HG02623 (cell line): ENCODE results near the gene C3orf62.
"Not testable (repeated sequence)": the region's sequence is repeated elsewhere in the genome, so short reads cannot be mapped to it uniquely, and the experiment has no call there.

Source experiments
- ATAC-seq: cut with Tn5 transposase; IDR thresholded peaks from one replicate; pipeline ENCODE4 v1.9.1; 2021; ENCODE audit warnings: moderate library complexity; ENCODE audit not compliant: unreplicated experiment

The C3orf62 gene

DNA sequence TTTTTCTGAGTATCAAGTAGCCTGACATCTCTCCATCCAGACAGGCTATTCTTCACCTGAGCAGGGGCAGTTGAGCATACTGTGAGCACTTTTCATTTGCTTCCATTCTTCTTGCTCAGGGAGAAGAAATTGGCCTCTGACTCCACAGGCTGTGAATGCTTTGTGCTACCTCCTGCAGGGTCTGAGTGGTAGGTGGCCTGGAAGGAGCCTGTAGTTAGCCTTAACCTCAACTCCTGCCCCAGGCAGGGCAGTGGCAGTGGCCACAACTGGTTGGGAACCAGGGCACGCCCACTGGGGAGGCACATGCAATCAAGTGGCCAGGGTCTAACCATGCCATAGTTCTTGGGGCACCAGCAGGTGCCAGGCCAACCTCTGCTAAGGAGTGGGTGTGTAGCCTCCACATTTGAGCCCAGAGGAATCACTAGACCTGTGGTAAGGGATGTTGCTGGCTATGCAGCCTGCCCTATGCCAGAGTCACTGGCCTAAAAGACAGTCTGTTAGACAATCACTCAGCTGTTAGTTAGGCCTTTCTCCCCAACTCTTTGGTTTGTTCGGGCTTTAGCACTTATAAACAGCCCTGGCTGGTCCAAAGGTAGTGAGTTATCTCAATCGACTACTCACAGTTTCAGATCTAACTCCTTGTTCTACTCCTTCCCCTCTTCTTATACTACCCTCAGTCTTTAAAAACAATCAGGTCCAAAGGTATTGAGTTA is 7.4 kb downstream of the C3orf62 start:
- no peak for ATAC-seq

DNA sequence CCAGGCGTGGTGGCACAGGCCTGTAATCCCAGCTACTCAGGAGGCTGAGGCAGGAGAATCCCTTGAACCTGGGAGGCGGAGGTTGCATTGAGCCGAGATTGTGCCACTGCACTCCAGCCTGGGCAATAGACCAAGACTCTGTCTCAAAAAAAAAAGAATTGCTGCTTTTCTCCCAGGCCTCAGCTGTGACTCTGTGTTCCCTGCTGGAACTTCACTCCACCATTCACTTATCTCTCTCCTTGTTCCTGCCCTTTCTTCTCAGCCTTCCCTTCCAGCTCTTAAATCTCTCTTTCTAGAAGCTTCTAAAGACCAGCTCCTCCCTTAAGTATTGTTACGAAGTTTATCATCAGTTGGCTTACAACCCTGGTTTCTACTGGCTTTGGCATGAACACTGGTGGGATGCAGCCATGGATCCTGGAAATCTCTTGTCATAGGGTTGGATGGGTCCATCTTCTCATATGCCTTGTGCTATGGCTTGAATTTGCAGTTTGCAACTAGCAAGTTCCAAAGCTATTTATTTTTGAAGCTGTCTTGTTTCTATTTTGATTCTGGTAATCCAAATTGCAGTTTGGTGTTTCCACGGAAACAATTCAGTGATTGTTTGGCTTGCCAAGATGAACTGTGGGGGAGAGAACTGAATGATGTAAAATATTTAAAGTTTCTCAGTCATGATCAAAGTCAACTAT is 10.5 kb downstream of the C3orf62 start:
- ATAC-seq = no peak

DNA sequence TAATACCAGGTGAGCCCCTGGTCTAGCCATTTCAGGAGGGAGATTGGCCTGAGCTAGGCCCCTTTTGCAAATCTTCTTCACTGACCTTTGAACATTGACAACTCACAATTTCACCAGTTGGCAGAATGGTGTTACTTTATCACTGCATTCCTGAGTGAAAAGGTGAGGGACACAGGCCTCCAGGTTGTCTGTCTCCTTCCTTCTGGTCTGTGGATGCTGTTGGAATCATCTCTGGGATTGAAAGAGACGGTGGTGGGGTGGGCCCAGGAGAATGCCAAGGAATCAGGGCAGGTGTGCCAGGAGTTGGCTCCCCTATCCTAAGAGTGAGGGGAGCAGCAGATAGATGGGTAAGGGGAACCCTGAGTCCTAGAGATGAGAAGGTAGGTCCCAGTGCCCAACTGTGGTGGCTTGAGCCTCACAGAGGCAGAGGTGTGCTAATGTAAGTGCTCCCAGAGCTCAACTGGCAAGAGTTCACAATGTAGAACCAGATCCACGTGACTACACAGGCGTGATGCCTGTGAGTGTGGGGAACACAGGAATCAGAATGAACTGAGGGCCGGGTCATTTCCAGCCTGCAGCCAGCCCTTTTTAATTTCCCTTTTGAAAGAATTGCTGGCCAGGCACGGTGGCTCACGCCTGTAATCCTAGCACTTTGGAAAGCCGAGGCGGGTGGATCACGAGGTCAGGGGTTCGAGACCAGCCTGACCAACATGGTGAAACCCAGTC is 11.2 kb downstream of the C3orf62 start:
- no peak for ATAC-seq

DNA sequence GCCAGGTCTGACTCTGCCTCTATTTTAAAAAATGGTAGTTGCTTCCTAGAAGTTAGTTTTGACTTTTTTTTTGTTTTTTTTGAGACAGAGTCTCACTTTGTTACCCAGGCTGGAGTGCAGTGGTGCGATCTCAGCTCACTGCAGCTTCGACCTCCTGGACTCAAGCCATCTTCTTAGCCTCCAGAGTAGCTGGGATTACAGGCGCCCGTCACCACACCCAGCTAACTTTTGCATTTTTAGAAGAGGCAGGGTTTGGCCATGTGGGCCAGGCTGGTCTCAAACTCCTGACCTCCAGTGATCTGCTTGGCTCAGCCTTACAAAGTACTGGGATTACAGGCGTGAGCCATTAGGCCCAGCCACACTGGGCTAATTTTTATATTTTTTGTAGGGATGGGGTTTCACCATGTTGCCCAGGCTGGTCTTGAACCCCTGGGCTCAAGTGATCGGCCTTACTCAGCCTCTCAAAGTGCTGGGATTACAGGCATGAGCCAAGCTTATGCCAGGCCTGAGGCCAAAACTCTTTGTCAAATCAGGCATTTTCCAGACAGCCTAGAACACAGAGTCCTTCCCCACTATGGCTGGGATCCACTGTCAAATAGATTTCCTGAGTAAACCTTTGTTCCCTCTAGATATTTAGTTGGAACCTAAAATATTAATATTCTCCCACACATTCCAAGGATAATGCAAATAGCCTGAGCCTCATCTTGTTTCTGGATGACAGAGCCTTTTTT is 13.7 kb downstream of the C3orf62 start:
- no peak for ATAC-seq

DNA sequence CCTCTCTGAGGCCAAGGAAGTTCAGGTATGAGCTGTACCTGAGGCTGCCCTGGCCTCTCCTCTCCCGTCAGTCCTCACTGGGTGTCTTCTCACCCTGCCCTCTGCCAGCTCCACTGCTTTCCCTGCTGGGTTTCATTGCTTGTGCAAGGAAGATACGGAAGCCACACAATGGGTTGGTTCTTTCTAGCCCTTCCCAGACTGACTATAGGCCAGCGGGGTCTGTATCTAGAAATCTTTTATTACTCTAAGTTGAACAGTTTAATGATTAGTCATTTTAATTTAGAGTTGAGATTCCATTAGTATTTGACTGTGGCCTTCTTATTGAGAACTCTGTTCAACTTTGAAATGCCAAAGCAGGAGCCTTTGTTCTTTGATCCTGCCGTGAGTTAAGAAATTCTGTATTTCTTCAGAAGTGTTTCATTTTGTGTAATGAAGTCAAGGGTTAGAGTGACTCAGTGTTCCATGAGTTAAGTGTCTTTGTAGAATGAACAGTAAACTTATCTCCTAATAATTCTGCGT is 16.2 kb downstream of the C3orf62 start:
- ATAC-seq = no peak

DNA sequence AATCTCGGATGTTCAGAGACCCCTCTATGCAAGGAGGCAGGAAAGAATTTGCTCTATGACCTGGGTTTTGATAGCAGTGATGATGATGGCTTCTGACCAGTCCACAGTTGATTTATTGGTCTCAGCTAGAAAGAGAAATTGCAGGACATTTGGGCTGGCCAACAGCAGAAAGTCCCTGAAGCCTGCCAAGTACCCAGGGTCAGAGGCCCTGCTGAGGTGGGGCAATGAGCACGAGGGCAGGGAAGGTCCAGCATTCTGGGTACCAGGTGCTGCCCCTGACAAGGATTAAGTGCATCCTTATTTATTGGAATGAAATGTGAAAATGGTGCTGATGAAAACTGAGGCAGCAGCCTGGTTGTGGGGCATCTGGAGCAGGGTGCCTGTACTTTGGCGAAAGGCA is 19.8 kb downstream of the C3orf62 start:
- no peak for ATAC-seq

- ATAC-seq = no peak
Observed at GRCh38 chr3:49255718-49256511, 21.1 kb downstream of the C3orf62 start.

DNA sequence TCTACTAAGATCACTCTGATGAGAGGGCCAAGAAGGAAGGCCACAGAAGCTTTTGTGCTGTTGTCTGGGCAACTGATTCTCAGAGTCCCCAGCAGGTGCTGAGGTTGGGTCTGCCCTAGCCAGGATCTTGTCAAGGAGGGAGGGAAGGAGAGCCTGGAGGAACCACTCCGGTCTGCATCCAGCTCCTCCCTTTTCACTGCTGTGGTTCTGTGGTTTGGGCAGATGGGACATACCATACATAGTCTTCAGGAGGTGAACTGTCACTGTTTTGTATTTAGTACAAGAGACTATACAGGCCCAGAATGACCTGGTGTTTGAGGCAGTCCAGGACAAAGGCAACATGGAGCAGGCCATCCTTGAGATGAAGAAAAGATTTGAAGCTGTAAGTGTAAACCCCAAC is 21.9 kb downstream of the C3orf62 start:
- no peak for ATAC-seq

- no peak for ATAC-seq
Observed at GRCh38 chr3:49253512-49253911, 23.5 kb downstream of the C3orf62 start.

- no peak for ATAC-seq
Observed at GRCh38 chr3:49248840-49249227, 28.2 kb downstream of the C3orf62 start.

GRCh38 chr3:49244581-49245205 is 32.3 kb downstream of the C3orf62 start:
- ATAC-seq = no peak

- ATAC-seq = not testable (repeated sequence)
Observed at GRCh38 chr3:49240091-49240490, 36.9 kb downstream of the C3orf62 start.

- no peak for ATAC-seq
Observed at GRCh38 chr3:49238274-49239127, 38.5 kb downstream of the C3orf62 start.

GRCh38 chr3:49237344-49237743 is 39.7 kb downstream of the C3orf62 start:
- no peak for ATAC-seq

DNA sequence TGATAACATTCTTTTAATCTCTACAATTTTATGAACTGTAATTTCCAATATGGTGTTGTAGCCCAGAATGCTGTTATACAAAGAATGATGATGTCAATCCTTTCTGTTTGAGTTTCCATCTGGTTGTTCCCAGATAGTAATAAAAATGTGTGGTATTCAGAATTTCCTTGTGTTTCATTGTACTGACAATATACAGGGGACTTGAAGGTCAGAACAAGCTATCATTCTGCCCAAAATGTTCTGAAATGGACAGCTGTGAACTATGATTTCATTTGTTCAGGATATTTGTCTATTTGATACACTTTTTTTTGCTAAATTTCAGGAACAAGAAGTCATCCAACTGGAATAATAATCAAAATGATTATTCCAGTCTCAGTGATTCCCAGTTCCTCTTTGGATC is 40.8 kb downstream of the C3orf62 start:
- no peak for ATAC-seq

- ATAC-seq = not testable (repeated sequence)
Observed at GRCh38 chr3:49228817-49229216, 48.2 kb downstream of the C3orf62 start.

DNA sequence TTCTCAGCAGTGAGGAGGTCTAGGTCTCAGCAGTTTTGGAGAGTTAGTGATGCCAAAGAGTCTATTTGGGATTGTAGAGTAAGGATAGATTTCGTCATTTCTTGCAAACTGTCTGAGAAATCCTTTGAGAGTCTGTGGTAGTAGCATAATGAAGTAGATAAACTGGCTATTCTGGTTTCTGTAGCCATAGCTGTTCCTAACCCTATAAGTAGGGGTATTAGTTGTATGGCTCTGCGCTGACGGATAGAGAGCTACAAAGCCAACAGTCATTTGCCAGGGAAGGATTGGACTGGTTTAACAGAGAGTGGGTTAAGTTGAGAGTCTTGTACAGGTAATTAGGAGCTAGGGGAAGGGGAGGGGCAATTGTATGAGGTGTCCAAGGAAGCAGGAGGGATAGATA is 55.0 kb downstream of the C3orf62 start:
- ATAC-seq = no peak

DNA sequence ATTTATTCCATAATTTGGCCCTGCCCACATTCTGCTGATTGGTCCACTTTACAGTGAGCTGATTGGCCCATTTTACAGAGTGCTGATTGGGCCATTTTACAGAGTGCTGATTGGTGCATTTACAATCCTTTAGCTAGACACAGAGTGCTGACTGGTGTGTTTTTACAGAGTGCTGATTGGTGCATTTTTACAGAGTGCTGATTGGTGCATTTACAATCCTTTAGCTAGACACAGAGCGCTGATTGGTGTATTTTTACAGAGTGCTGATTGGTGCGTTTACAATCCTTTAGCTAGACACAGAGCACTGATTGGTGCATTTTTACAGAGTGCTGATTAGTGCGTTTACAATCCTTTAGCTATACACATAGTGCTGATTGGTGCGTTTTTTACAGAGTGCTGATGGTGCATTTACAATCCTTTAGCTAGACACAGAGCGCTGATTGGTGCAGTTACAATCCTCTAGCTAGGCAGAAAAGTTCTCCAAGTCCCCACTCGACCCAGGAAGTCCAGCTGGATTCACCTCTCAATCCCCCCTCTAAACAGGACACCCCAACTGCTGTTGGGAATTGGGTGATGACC is 56.0 kb downstream of the C3orf62 start:
- ATAC-seq = not testable (repeated sequence)

- no peak for ATAC-seq
Observed at GRCh38 chr3:49219132-49219531, 57.9 kb downstream of the C3orf62 start.
